Astrocyte (in vitro differentiated cells and primary cell): ENCODE data around the gene OR6S1. TPM values are rescaled to one million over a fixed set of nuclear protein-coding genes. Genes with fewer than 3 reads are reported as not detected.
A peak's percentile ranks its signal among the peaks of the same experiment; 100 is the strongest.

ENCODE experiments used
- DNase-seq: peaks from one replicate; pipeline ENCODE4 v3.0.0-alpha.2; 2010; ENCODE audit warnings: low read depth
- FAIRE-seq: peaks from 2 replicates; lab custom pipeline; 2011; peaks lifted over from hg19 to GRCh38; lab: Jason Lieb, UNC
- H2AFZ ChIP-seq: 2 replicates; pipeline ENCODE4 v1.6.0; 2012; ENCODE audit warnings: low read depth, low read length, inconsistent platforms
- H3K27ac ChIP-seq: 2 replicates; pipeline ENCODE4 v1.5.1; 2011; ENCODE audit warnings: low read depth, low read length, inconsistent platforms
- H3K27me3 ChIP-seq: 2 replicates; pipeline ENCODE4 v1.6.0; 2011; ENCODE audit warnings: low read length, inconsistent platforms; ENCODE audit not compliant: insufficient read depth
- H3K36me3 ChIP-seq: 2 replicates; pipeline ENCODE4 v1.5.1; 2011; ENCODE audit warnings: low read length, inconsistent platforms; ENCODE audit not compliant: insufficient read depth
- H3K4me1 ChIP-seq: 2 replicates; pipeline ENCODE4 v1.5.1; 2011; ENCODE audit warnings: low read length, inconsistent platforms; ENCODE audit not compliant: insufficient read depth
- H3K4me2 ChIP-seq: 2 replicates; pipeline ENCODE4 v1.6.0; 2012; ENCODE audit warnings: low read length, inconsistent platforms
- H3K4me3 ChIP-seq: 2 replicates; pipeline ENCODE4 v1.5.1; 2011; ENCODE audit warnings: low read depth, mild to moderate bottlenecking, low read length, inconsistent platforms; ENCODE audit not compliant: insufficient read depth
- H3K79me2 ChIP-seq: 2 replicates; pipeline ENCODE4 v1.6.0; 2012; ENCODE audit warnings: mild to moderate bottlenecking, low read length, inconsistent platforms; ENCODE audit not compliant: insufficient read depth
- H3K9ac ChIP-seq: 2 replicates; pipeline ENCODE4 v1.6.0; 2012; ENCODE audit warnings: mild to moderate bottlenecking, low read length, inconsistent platforms
- H3K9me3 ChIP-seq: 2 replicates; pipeline ENCODE4 v1.5.1; 2012; ENCODE audit warnings: low read depth, mild to moderate bottlenecking, low read length, inconsistent platforms; ENCODE audit not compliant: insufficient read depth
- H4K20me1 ChIP-seq: 2 replicates; pipeline ENCODE4 v1.6.0; 2012; ENCODE audit warnings: low read length, inconsistent platforms; ENCODE audit not compliant: insufficient read depth
- H3K27ac Mint-ChIP-seq: one replicate; pipeline ENCODE4 v1.8.0; 2021; ENCODE audit warnings: mild to moderate bottlenecking, mixed read lengths; ENCODE audit not compliant: unreplicated experiment
- H3K27me3 Mint-ChIP-seq: one replicate; pipeline ENCODE4 v1.8.0; 2021; ENCODE audit warnings: low read depth, mixed read lengths; ENCODE audit not compliant: unreplicated experiment
- H3K36me3 Mint-ChIP-seq: one replicate; pipeline ENCODE4 v1.8.0; 2021; ENCODE audit warnings: low read depth, mixed read lengths; ENCODE audit not compliant: unreplicated experiment
- H3K4me1 Mint-ChIP-seq: one replicate; pipeline ENCODE4 v1.8.0; 2021; ENCODE audit warnings: low read depth, mixed read lengths; ENCODE audit not compliant: unreplicated experiment
- H3K4me3 Mint-ChIP-seq: one replicate; pipeline ENCODE4 v1.8.0; 2021; ENCODE audit warnings: mild to moderate bottlenecking, moderate library complexity, mixed read lengths; ENCODE audit not compliant: unreplicated experiment
- H3K9me3 Mint-ChIP-seq: one replicate; pipeline ENCODE4 v1.8.0; 2021; ENCODE audit warnings: mild to moderate bottlenecking, mixed read lengths; ENCODE audit not compliant: unreplicated experiment
- EZH2 ChIP-seq: IDR thresholded peaks from 2 replicates; pipeline ENCODE4 v1.6.1; 2012; ENCODE audit warnings: mild to moderate bottlenecking, low read length, inconsistent platforms; ENCODE audit not compliant: insufficient read depth
- total RNA-seq: library from RNA; stranded (reverse); gene quantifications from 2 replicates; pipeline ENCODE4 v1.2.1, GENCODE V29; 2021
- TF ChIP-seq, protein P1 (sequence below): IDR thresholded peaks from 2 replicates; pipeline ENCODE4 v1.5.1; 2011; ENCODE audit warnings: low read depth, mild to moderate bottlenecking, inconsistent platforms, low read length, moderate library complexity; ENCODE audit not compliant: insufficient read depth

The OR6S1 gene
- total RNA-seq, 1 donor from 2014 or later = not detected

DNA sequence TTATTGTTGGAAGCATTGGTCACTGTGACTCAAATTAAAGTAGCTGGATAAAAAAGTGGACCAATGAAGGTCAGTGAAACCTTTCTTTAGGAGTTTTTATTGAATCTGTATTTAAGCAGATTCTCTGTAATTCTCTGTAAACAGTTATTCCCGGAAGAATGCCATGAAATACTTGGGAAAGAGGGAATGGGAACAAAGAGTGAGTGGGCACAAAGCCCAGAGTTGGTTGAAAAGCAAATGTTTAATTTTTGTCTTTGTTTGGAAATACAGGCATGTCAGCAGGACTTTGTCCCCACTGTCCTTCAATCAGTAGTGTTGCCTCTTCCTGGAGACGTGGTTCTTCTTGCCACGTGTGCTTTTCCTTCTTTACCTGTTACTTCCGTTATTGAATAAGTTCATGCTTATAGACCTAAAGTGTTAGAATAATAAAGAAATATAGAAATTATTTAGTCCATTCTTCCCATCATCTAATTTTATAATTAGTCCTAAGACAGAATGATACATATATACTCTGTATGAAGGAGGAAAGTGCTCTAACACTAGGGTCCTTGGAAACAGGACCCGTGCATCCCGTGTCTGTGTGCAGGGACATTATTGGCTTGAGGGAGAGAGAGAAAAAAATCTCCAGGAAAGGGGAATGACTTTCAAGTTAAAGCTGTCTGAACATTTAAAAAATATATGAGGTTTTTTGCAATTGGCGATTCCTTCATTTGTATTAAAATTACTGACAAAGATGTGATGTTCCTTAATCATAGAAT is 45.1 kb upstream of the OR6S1 start:
- no peak for TF ChIP-seq EZH2
- TF ChIP-seq, protein P1, sequence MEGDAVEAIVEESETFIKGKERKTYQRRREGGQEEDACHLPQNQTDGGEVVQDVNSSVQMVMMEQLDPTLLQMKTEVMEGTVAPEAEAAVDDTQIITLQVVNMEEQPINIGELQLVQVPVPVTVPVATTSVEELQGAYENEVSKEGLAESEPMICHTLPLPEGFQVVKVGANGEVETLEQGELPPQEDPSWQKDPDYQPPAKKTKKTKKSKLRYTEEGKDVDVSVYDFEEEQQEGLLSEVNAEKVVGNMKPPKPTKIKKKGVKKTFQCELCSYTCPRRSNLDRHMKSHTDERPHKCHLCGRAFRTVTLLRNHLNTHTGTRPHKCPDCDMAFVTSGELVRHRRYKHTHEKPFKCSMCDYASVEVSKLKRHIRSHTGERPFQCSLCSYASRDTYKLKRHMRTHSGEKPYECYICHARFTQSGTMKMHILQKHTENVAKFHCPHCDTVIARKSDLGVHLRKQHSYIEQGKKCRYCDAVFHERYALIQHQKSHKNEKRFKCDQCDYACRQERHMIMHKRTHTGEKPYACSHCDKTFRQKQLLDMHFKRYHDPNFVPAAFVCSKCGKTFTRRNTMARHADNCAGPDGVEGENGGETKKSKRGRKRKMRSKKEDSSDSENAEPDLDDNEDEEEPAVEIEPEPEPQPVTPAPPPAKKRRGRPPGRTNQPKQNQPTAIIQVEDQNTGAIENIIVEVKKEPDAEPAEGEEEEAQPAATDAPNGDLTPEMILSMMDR = no peak
- H3K27ac Mint-ChIP-seq = no peak overlapping the region

DNA sequence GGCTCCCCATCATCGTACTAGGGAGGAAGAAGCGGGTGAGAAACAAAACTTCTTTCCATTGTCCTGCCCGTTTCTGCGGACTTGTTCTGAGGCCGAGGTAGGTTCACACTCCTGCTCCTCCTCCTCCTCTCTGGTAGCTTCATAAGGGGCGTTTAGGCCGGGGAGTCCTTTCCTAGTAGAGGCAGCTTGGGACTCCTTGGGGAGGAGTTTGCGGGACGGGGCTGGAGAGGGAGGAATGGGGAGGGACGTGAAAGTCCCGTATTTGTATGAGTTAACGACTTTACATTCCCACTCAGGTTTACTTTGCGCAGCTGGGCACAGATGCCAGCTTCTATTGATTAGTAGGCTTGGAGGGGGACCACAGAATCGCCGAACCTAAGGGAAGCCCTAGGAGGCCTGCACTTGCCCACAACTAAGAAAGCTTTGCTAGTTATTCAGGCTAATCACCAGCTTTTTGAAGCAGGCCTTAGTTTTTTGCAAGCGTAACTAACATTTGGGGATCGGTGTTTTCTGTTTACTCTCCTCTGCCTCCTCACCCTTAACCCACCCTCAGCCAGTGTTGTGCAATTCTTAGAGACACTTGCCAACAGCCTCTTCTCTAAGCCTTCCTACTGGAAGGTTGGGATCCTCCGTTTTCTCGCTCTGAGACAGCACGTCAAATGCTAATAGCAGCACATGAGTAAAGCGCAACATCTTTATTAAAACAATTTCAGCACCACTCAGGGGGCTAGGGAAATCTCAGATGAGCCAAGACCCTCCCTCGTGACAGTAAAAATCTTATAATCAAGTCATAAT is 43.4 kb upstream of the OR6S1 start:
- Mint-ChIP-seq H3K4me3 (no peak overlapping the region), H3K4me1 (peaks cover 9% of the 10 kb centered on the region), H3K9me3 (no peaks in the 10 kb centered on the region)

More for the DNA sequence above, 45.1 kb upstream of the OR6S1 start:
- peaks cover 7% of the 10 kb centered on the region for H3K4me1 ChIP-seq
- no peaks in the 10 kb centered on the region for H4K20me1 ChIP-seq
- H3K4me2 ChIP-seq = no peak overlapping the region
- H3K36me3 Mint-ChIP-seq = no peaks in the 10 kb centered on the region
- H3K27me3 Mint-ChIP-seq = no peaks in the 10 kb centered on the region
- H3K27ac ChIP-seq = no peak overlapping the region
- no peak overlapping the region for H2AFZ ChIP-seq
- DNase-seq (no peak), FAIRE-seq (no peak)
- H3K36me3 ChIP-seq = no peaks in the 10 kb centered on the region
- no peak overlapping the region for H3K4me3 ChIP-seq
- H3K9me3 Mint-ChIP-seq = no peaks in the 10 kb centered on the region
- H3K79me2 ChIP-seq = no peaks in the 10 kb centered on the region
- H3K9me3 ChIP-seq = no peaks in the 10 kb centered on the region
- peaks cover 5% of the 10 kb centered on the region for H3K4me1 Mint-ChIP-seq
- H3K27me3 ChIP-seq = no peaks in the 10 kb centered on the region
- no peak overlapping the region for H3K9ac ChIP-seq
- H3K4me3 Mint-ChIP-seq = no peak overlapping the region

More for the DNA sequence above, 43.4 kb upstream of the OR6S1 start:
- peak overlapping the region; percentile 64 for H3K27ac Mint-ChIP-seq
- Histone ChIP-seq H3K9ac (peak overlapping the region; percentile 97), H3K4me1 (peaks cover 15% of the 10 kb centered on the region), H4K20me1 (no peaks in the 10 kb centered on the region), H3K4me2 (peak overlapping the region; percentile 92), H3K9me3 (no peaks in the 10 kb centered on the region), H3K27me3 (no peaks in the 10 kb centered on the region), H2AFZ (peak overlapping the region; percentile 96), H3K27ac (peak overlapping the region; percentile 90), H3K36me3 (no peaks in the 10 kb centered on the region), H3K79me2 (no peaks in the 10 kb centered on the region), H3K4me3 (peak overlapping the region; percentile 92)
- FAIRE-seq (no peak), DNase-seq (peak; percentile 63)
- TF ChIP-seq EZH2 = no peak
- TF ChIP-seq, protein P1 = no peak
- no peaks in the 10 kb centered on the region for H3K36me3 Mint-ChIP-seq
- H3K27me3 Mint-ChIP-seq = no peaks in the 10 kb centered on the region
